ENCODE results near the gene SPRYD4.

The SPRYD4 gene

GRCh38 chr12:56522411-56523193 lies 54.2 kb downstream of the SPRYD4 start:
- no peak for DNase-seq

- no peak for DNase-seq
Measured at GRCh38 chr12:56528846-56529245, 60.5 kb downstream of the SPRYD4 start.
